Endothelial cell of umbilical vein (primary cell): ENCODE measurements around the gene ZNF581. TPM values are rescaled to one million over a fixed set of nuclear protein-coding genes. Genes with fewer than 3 reads are reported as not detected.

Experiments used
- BruUV-seq: library from RNA; stranded (reverse); fragments of 400-500 nt; replicated peaks from 2 replicates; lab custom pipeline; 2021; lab: Mats Ljungman, UMichigan
- CTCF ChIA-PET: fragments of 300-600, 350-600 bp; sonication (Branson Sonifier 250); formaldehyde crosslinking; loops from one replicate; lab custom pipeline; 2021; ENCODE audit warnings: antibody characterized with exemption, inconsistent platforms; lab: Charles Lee
- POLR2A ChIA-PET: fragments of 300-600, 350-600 bp; sonication (Branson Sonifier 250); formaldehyde crosslinking; loops from one replicate; lab custom pipeline; 2021; ENCODE audit warnings: antibody characterized with exemption, inconsistent platforms; lab: Charles Lee
- DNase-seq: peaks from one replicate; pipeline ENCODE4 v3.0.0-alpha.2; 2011; ENCODE audit warnings: low read depth, low spot score
- FAIRE-seq: peaks from 2 replicates; lab custom pipeline; 2011; peaks lifted over from hg19 to GRCh38; lab: Jason Lieb, UNC
- H2AFZ ChIP-seq: 2 replicates; pipeline ENCODE4 v1.6.0; 2012; ENCODE audit warnings: low read depth, low read length, control low read depth, inconsistent platforms
- H3K27ac ChIP-seq: 2 replicates; pipeline ENCODE4 v1.5.1; 2011; ENCODE audit warnings: low read depth, mild to moderate bottlenecking, control low read depth, low read length, moderate library complexity; ENCODE audit not compliant: insufficient read depth
- H3K27me3 ChIP-seq, 2 experiments: 2 replicates each; pipeline versions ENCODE4 v1.6.0 to v1.6.1; 2011; ENCODE audit warnings: low read length in 2 of 2, mixed read lengths in 1 of 2; ENCODE audit not compliant: control insufficient read depth in 2 of 2, insufficient read depth in 2 of 2
- H3K36me3 ChIP-seq, 2 experiments: 2 replicates in 1 of 2; 3 replicates in 1 of 2; pipeline ENCODE4 v1.5.1; 2011; ENCODE audit warnings: low read length in 2 of 2, mild to moderate bottlenecking in 1 of 2, moderate library complexity in 1 of 2; ENCODE audit not compliant: control insufficient read depth in 2 of 2, insufficient read depth in 2 of 2; ENCODE audit errors: extremely low read depth in 1 of 2
- H3K4me1 ChIP-seq: 3 replicates; pipeline ENCODE4 v1.5.1; 2011; ENCODE audit warnings: mild to moderate bottlenecking, low read length; ENCODE audit not compliant: control insufficient read depth, insufficient read depth; ENCODE audit errors: extremely low read depth
- H3K4me2 ChIP-seq: 2 replicates; pipeline ENCODE4 v1.6.1; 2011; ENCODE audit warnings: low read length, control low read depth, mixed read lengths; ENCODE audit not compliant: insufficient read depth
- H3K4me3 ChIP-seq, 3 experiments: fragments of 200-600 bp in 1 of 3; sonication (generic), shearing (Covaris generic) in 1 of 3; replicated peaks in 1 of 3; 2 replicates each; pipeline ENCODE4 v1.5.1; 2011 to 2016; ENCODE audit warnings: control low read depth in 3 of 3, low read length in 3 of 3, mild to moderate bottlenecking in 2 of 3, inconsistent platforms in 1 of 3, low read depth in 1 of 3, moderate library complexity in 1 of 3; ENCODE audit not compliant: insufficient read depth in 1 of 3
- H3K79me2 ChIP-seq: 2 replicates; pipeline ENCODE4 v1.6.0; 2012; ENCODE audit warnings: low read length, inconsistent platforms; ENCODE audit not compliant: control insufficient read depth, insufficient read depth
- H3K9ac ChIP-seq: replicated peaks from 2 replicates; pipeline ENCODE3; 2011; ENCODE audit warnings: low read length, control low read depth; ENCODE audit not compliant: insufficient read depth; ENCODE audit errors: extremely low read depth
- H3K9me1 ChIP-seq: replicated peaks from 3 replicates; pipeline ENCODE4 v1.6.0; 2011; ENCODE audit warnings: mild to moderate bottlenecking, low read length; ENCODE audit not compliant: control insufficient read depth, insufficient read depth; ENCODE audit errors: extremely low read depth
- H3K9me3 ChIP-seq: replicated peaks from 2 replicates; pipeline ENCODE4 v1.5.1; 2012; ENCODE audit warnings: low read length, inconsistent platforms; ENCODE audit not compliant: control insufficient read depth, insufficient read depth
- H4K20me1 ChIP-seq: replicated peaks from 2 replicates; pipeline ENCODE3; 2011; ENCODE audit warnings: mild to moderate bottlenecking, low read length; ENCODE audit not compliant: control insufficient read depth, insufficient read depth; ENCODE audit errors: extremely low read depth
- EZH2 ChIP-seq: IDR thresholded peaks from 2 replicates; pipeline ENCODE4 v1.6.1; 2012; ENCODE audit warnings: borderline replicate concordance, low read depth, mild to moderate bottlenecking, moderate library complexity, low read length, inconsistent platforms; ENCODE audit not compliant: severe bottlenecking
- MAX ChIP-seq: IDR thresholded peaks from 2 replicates; pipeline ENCODE4 v1.6.1; 2011; ENCODE audit not compliant: insufficient read depth, insufficient read length
- POLR2A ChIP-seq: IDR thresholded peaks from 2 replicates; pipeline ENCODE4 v1.6.1; 2012; ENCODE audit warnings: low read depth, mild to moderate bottlenecking, control low read depth, low read length
- POLR2AphosphoS5 ChIP-seq: IDR thresholded peaks from 2 replicates; pipeline ENCODE4 v1.6.1; 2012; ENCODE audit warnings: low read depth, mild to moderate bottlenecking, control low read depth, low read length, moderate library complexity; ENCODE audit not compliant: insufficient read depth
- dilution Hi-C: fragments of 300-500 bp; cut with MboI; formaldehyde crosslinking; loops from one replicate; pipeline ENCODE4 v1.15.0; 2019; ENCODE audit warnings: low sequenced_read_pairs; ENCODE audit not compliant: extremely low pct_ligation_motif_present
- intact Hi-C: fragments of 100-400 bp; cut with micrococcal nuclease; formaldehyde crosslinking; loops from one replicate; pipeline ENCODE4 v1.10.0; 2022
- polyA plus RNA-seq, 4 experiments: library from polyadenylated mRNA; depleted of rRNA in 3 of 4; stranded (reverse) in 3 of 4; unstranded in 1 of 4; fragments of >200 nt; gene quantifications; 2 replicates each; pipeline versions ENCODE4 v1.2.1 to v1.2.3, GENCODE V29; 2011 to 2012; ENCODE audit warnings: missing spikeins in 1 of 4
- total RNA-seq: library from RNA; stranded (reverse); gene quantifications from 2 replicates; pipeline ENCODE4 v1.2.3, GENCODE V29; 2021
- TF ChIP-seq, protein P1 (sequence below), 2 donors: IDR thresholded peaks; 1 replicate in 1 of 2; 2 replicates in 1 of 2; pipeline ENCODE4 v1.5.1; 2011; ENCODE audit warnings: low read length in 2 of 2, mild to moderate bottlenecking in 2 of 2, moderate library complexity in 2 of 2, control low read depth in 1 of 2, inconsistent platforms in 1 of 2, low read depth in 1 of 2; ENCODE audit not compliant: insufficient read depth in 1 of 2; ENCODE audit errors: extremely low read depth in 1 of 2

ZNF581 gene
- total and polyA plus RNA-seq, 2 donors (not counting 3 experiments of a cell fraction or from before 2014, with no cell fraction given), result 31.4 to 32.3 TPM

DNA sequence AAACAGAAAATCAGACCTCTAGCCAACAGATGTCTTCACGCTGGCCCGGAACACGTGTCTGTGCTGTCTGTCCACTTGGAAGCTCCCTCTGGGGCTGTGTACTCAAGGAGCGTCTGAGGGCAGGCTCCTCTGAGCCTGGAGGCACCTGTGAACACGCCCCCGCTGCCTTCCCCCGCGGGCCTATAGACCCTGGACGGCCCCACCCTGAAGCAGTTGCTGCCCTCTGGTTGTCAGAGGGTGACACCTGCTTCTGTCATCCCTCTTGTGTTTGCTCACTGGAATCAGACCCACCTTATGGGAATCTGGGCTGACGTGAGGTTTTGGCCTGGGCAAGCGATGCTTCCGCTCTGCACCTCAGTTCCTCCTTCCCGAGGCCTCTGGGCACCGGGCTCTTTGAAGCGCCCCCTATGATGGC is 50.8 kb downstream of the ZNF581 start:
- Histone ChIP-seq H3K4me2 (no peak overlapping the region), H2AFZ (no peak overlapping the region), H3K9ac (no peak overlapping the region), H4K20me1 (no peaks in the 10 kb centered on the region), H3K36me3 (peaks cover 2 to 46% of the 10 kb centered on the region in 2 experiments), H3K4me3 (no peak overlapping the region), H3K9me3 (no peaks in the 10 kb centered on the region), H3K27me3 (no peaks in the 10 kb centered on the region), H3K27ac (no peak overlapping the region), H3K4me1 (no peaks in the 10 kb centered on the region), H3K9me1 (no peaks in the 10 kb centered on the region), H3K79me2 (no peaks in the 10 kb centered on the region)
- no peak for FAIRE-seq
- no TSS peak for BruUV-seq
- dilution Hi-C loops (no loop called here), intact Hi-C loops (no loop called here)
- POLR2A ChIA-PET, result no interaction called here
- CTCF ChIA-PET, result interaction anchor here (0.7 kb wide), 1 partner anchor 28 kb away, joined by 5 read pairs; no protein-coding TSS in a partner anchor
- TF ChIP-seq POLR2A (no peak), MAX (no peak), EZH2 (no peak), POLR2AphosphoS5 (no peak)
- TF ChIP-seq, protein P1, sequence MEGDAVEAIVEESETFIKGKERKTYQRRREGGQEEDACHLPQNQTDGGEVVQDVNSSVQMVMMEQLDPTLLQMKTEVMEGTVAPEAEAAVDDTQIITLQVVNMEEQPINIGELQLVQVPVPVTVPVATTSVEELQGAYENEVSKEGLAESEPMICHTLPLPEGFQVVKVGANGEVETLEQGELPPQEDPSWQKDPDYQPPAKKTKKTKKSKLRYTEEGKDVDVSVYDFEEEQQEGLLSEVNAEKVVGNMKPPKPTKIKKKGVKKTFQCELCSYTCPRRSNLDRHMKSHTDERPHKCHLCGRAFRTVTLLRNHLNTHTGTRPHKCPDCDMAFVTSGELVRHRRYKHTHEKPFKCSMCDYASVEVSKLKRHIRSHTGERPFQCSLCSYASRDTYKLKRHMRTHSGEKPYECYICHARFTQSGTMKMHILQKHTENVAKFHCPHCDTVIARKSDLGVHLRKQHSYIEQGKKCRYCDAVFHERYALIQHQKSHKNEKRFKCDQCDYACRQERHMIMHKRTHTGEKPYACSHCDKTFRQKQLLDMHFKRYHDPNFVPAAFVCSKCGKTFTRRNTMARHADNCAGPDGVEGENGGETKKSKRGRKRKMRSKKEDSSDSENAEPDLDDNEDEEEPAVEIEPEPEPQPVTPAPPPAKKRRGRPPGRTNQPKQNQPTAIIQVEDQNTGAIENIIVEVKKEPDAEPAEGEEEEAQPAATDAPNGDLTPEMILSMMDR (IDR thresholded peaks at IDR 0.05; ENCODE audit: extremely low read depth in 1 of 2, insufficient read depth in 1 of 2, low read depth in 1 of 2, low read length in 2 of 2), result no peak
- DNase-seq, result no peak
